K562 (cell line): ENCODE measurements around the gene SOX4. TPM values are rescaled to one million over a fixed set of nuclear protein-coding genes. Genes with fewer than 3 reads are reported as not detected.

Experiments
- ATAC-seq: fragments of 200-7000 bp; cut with Tn5 transposase; 3 replicates; pipeline ENCODE4 v1.9.1; 2020; ENCODE audit warnings: moderate library complexity
- BruUV-seq: library from RNA; stranded (reverse); fragments of 400-500 nt; replicated peaks from 2 replicates; lab custom pipeline; 2021; lab: Mats Ljungman, UMichigan
- CTCF ChIA-PET: fragments of 300-600 bp; formaldehyde crosslinking; extraction: SDS; loops from one replicate; lab custom pipeline; 2021; ENCODE audit warnings: low intra/inter-chr PET ratio; lab: Yijun Ruan, JAX
- POLR2A ChIA-PET: fragments of 300-600, 350-650 bp; sonication (Branson Sonifier 250); formaldehyde crosslinking; extraction: SDS; loops from one replicate; lab custom pipeline; 2021; ENCODE audit warnings: antibody characterized with exemption, inconsistent platforms; lab: Yijun Ruan, JAX
- DNase-seq, 4 experiments: peaks; one replicate each; pipeline versions ENCODE4 v3.0.0 to v3.0.0-alpha.2; 2011 to 2018; ENCODE audit warnings: low spot score in 3 of 4, mixed read lengths in 3 of 4; ENCODE audit errors: extremely low read depth in 1 of 4
- FAIRE-seq: peaks from 2 replicates; lab custom pipeline; 2011; peaks lifted over from hg19 to GRCh38; lab: Jason Lieb, UNC
- H2AFZ ChIP-seq: 2 replicates; pipeline ENCODE4 v1.6.0; 2011; ENCODE audit warnings: low read depth, low read length, control low read depth, inconsistent platforms
- H3K27ac ChIP-seq: fragments of 200-600 bp; 3 replicates; pipeline ENCODE4 v1.8.0; 2011; ENCODE audit warnings: low read depth, mild to moderate bottlenecking, control low read depth, inconsistent platforms, low read length, moderate library complexity, mixed read lengths; ENCODE audit errors: extremely low read depth
- H3K27me3 ChIP-seq, 2 experiments: fragments of 300-600 bp in 1 of 2; 2 replicates in 1 of 2; 3 replicates in 1 of 2; pipeline versions ENCODE4 v1.6.0 to v1.8.0; 2011; ENCODE audit warnings: inconsistent platforms in 2 of 2, low read length in 2 of 2, mild to moderate bottlenecking in 1 of 2, mixed read lengths in 1 of 2, moderate library complexity in 1 of 2; ENCODE audit not compliant: control insufficient read depth in 2 of 2, insufficient read depth in 2 of 2
- H3K36me3 ChIP-seq: fragments of 300-600 bp; 3 replicates; pipeline ENCODE4 v1.8.0; 2011; ENCODE audit warnings: mild to moderate bottlenecking, low read length, inconsistent platforms; ENCODE audit not compliant: control insufficient read depth, insufficient read depth
- H3K4me1 ChIP-seq, 2 experiments: fragments of 200-600 bp in 1 of 2; replicated peaks in 1 of 2; 2 replicates in 1 of 2; 3 replicates in 1 of 2; pipeline versions ENCODE4 v1.5.1 to v1.8.0; 2011; ENCODE audit warnings: inconsistent platforms in 2 of 2, low read length in 2 of 2, mild to moderate bottlenecking in 1 of 2, mixed read lengths in 1 of 2, moderate library complexity in 1 of 2; ENCODE audit not compliant: control insufficient read depth in 2 of 2, insufficient read depth in 2 of 2
- H3K4me2 ChIP-seq: 2 replicates; pipeline ENCODE4 v1.6.1; 2011; ENCODE audit warnings: low read length, control low read depth, inconsistent platforms, mixed read lengths; ENCODE audit not compliant: insufficient read depth
- H3K4me3 ChIP-seq: fragments of 200-600 bp; sonication (generic), shearing (Covaris generic); 2 replicates; pipeline ENCODE4 v1.5.1; 2016; ENCODE audit warnings: control low read depth, inconsistent platforms
- H3K79me2 ChIP-seq: fragments of 200-600 bp; 3 replicates; pipeline ENCODE4 v1.8.0; 2011; ENCODE audit warnings: low read length, inconsistent platforms; ENCODE audit not compliant: control insufficient read depth, insufficient read depth
- H3K9ac ChIP-seq, 2 experiments: 2 replicates each; pipeline versions ENCODE4 v1.6.0 to v1.6.1; 2011; ENCODE audit warnings: low read depth in 2 of 2, low read length in 2 of 2, control low read depth in 1 of 2, inconsistent platforms in 1 of 2, mild to moderate bottlenecking in 1 of 2, mixed read lengths in 1 of 2; ENCODE audit not compliant: insufficient read depth in 1 of 2
- H3K9me1 ChIP-seq: one replicate; pipeline ENCODE4 v1.6.0; 2011; ENCODE audit warnings: inconsistent platforms, mild to moderate bottlenecking, low read length, moderate library complexity; ENCODE audit not compliant: control insufficient read depth, insufficient read depth
- H3K9me3 ChIP-seq: replicated peaks from 2 replicates; pipeline ENCODE4 v1.5.1; 2011; ENCODE audit warnings: low read depth, low read length, inconsistent platforms; ENCODE audit not compliant: control insufficient read depth, insufficient read depth
- H4K20me1 ChIP-seq: replicated peaks from 2 replicates; pipeline ENCODE4 v1.6.1; 2011; ENCODE audit warnings: low read length, inconsistent platforms, mixed read lengths; ENCODE audit not compliant: control insufficient read depth, insufficient read depth
- GTF2A2 ChIP-seq: IDR thresholded peaks from 2 replicates; pipeline ENCODE4 v1.6.1; 2016; ENCODE audit warnings: mild to moderate bottlenecking, missing genetic modification characterization, missing compliant biosample characterization
- ZNF217 ChIP-seq: sonication (generic); formaldehyde crosslinking; IDR thresholded peaks from 2 replicates; pipeline ENCODE4 v1.8.0; 2022; ENCODE audit warnings: mild to moderate bottlenecking, missing genetic modification reagents
- ZNF512 ChIP-seq: IDR thresholded peaks from 2 replicates; pipeline ENCODE4 v1.6.1; 2016; ENCODE audit warnings: missing genetic modification characterization, missing compliant biosample characterization
- WGBS: fragments of 100-300 bp; shearing (Covaris generic); methylation state at CpG from one replicate; pipeline ENCODE4 v1.1.6; 2016; ENCODE audit warnings: low coverage, mixed read lengths; ENCODE audit not compliant: insufficient coverage; ENCODE audit errors: missing lambda C conversion rate; 5-methylcytosine and 5-hydroxymethylcytosine counted together
- in situ Hi-C: fragments of 300-500 bp; cut with MboI; formaldehyde crosslinking; loops from 4 replicates; pipeline ENCODE4 v1.15.0; 2018; ENCODE audit warnings: inconsistent platforms, mixed read lengths
- intact Hi-C: fragments of 100-400 bp; cut with micrococcal nuclease; formaldehyde crosslinking; loops from 2 replicates; pipeline ENCODE4 v1.14.2; 2022
- polyA plus RNA-seq, 8 experiments: library from polyadenylated mRNA; depleted of rRNA in 4 of 8; stranded (reverse) in 5 of 8; unstranded in 3 of 8; fragments of >200 nt; fragmentation: Nextera tagmentation in 2 of 8; fragmentation: Illumina TruSeq in 1 of 8; extraction: Ambion mirVana in 2 of 8; extraction: Trizol in 1 of 8; gene quantifications; 2 replicates each; pipeline versions ENCODE4 v1.2.1 to v1.2.3, GENCODE V29; 2011 to 2014; ENCODE audit warnings: inconsistent platforms in 1 of 8, missing spikeins in 1 of 8
- total RNA-seq, 7 experiments: library from RNA; depleted of rRNA in 6 of 7; stranded (reverse); fragments of >200 nt in 6 of 7; fragmentation: Illumina TruSeq in 2 of 7; extraction: Trizol in 2 of 7; gene quantifications; 2 replicates each; pipeline versions ENCODE4 v1.2.1 to v1.2.3, GENCODE V29; 2011 to 2021; ENCODE audit warnings: low replicate concordance in 1 of 7
- TF ChIP-seq, protein P1 (sequence below): sonication (generic); formaldehyde crosslinking; IDR thresholded peaks from 2 replicates; pipeline ENCODE4 v1.8.0; 2022; ENCODE audit warnings: mild to moderate bottlenecking, missing genetic modification reagents, borderline replicate concordance
- TF ChIP-seq, protein P2 (sequence below), 3 experiments: IDR thresholded peaks in 2 of 3; conservative IDR thresholded peaks in 1 of 3; 2 replicates each; pipeline ENCODE4 v1.5.1; 2011 to 2012; ENCODE audit warnings: low read length in 3 of 3, mild to moderate bottlenecking in 3 of 3, control low read depth in 2 of 3, improper control_type of control experiment in 1 of 3, inconsistent platforms in 1 of 3, low read depth in 1 of 3, mixed read lengths in 1 of 3, moderate library complexity in 1 of 3; ENCODE audit not compliant: insufficient read depth in 2 of 3

SOX4 gene
- total and polyA plus RNA-seq, 9 of the 15 experiments (the other 6 are each of a cell fraction or from before 2014, with no cell fraction given), result 0.03 to 0.29 (median 0.04) TPM

DNA sequence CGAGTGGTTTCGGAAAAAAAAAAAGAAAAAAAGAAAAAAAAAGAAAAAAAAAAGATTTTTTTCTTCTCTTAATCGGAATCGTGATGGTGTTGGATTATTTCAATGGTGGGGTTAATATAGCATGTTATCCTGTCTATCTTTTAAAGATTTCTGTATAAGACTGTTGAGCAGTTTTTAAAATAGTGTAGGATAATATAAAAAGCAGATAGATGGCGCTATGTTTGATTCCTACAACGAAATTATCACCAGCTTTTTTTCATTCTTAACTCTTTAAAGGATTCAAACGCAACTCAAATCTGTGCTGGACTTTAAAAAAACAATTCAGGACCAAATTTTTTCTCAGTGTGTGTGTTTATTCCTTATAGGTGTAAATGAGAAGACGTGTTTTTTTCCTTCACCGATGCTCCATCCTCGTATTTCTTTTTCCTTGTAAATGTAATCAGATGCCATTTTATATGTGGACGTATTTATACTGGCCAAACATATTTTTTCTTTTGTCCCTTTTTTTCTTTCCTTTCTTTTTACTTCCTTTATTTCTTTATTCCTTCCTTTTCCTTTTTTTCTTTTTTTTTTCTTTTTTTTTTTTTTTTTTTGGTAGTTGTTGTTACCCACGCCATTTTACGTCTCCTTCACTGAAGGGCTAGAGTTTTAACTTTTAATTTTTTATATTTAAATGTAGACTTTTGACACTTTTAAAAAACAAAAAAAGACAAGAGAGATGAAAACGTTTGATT is 3.6 kb downstream of the SOX4 start:
- CTCF ChIA-PET, result no interaction called here
- Histone ChIP-seq H3K27me3 (peaks cover 20 to 29% of the 10 kb centered on the region in 2 experiments), H3K9me3 (no peaks in the 10 kb centered on the region), H3K27ac (no peak overlapping the region), H2AFZ (no peak overlapping the region), H3K36me3 (no peaks in the 10 kb centered on the region), H3K9me1 (no peaks in the 10 kb centered on the region), H4K20me1 (no peaks in the 10 kb centered on the region), H3K4me1 (peaks cover 0 to 25% of the 10 kb centered on the region in 2 experiments; a peak in 2 of 5 replicates), H3K4me2 (no peak overlapping the region), H3K4me3 (no peak overlapping the region), H3K79me2 (no peaks in the 10 kb centered on the region), H3K9ac (no peak overlapping the region)
- BruUV-seq, result no TSS peak
- DNase-seq (no peak), ATAC-seq (0 out of 3 replicates have a peak, but pooled peaks have one; percentile 23), FAIRE-seq (no peak)
- intact Hi-C loops (loop anchor here (10.0 kb wide), 3 partner anchors 722 to 1502 kb away; no protein-coding TSS in a partner anchor), in situ Hi-C loops (no loop called here)
- POLR2A ChIA-PET, result interaction anchor here (0.6 kb wide), 1 partner anchor 1039 kb away, joined by 4 read pairs; no protein-coding TSS in a partner anchor
- 3% methylated on average over 10 of the region's 14 CpGs for WGBS
- TF ChIP-seq ZNF217 (CRISPR knock-in tag), result no peak
- peak; percentile 96 for TF ChIP-seq ZNF512 (tag)
- TF ChIP-seq GTF2A2 (tag), result no peak
- TF ChIP-seq, protein P1, sequence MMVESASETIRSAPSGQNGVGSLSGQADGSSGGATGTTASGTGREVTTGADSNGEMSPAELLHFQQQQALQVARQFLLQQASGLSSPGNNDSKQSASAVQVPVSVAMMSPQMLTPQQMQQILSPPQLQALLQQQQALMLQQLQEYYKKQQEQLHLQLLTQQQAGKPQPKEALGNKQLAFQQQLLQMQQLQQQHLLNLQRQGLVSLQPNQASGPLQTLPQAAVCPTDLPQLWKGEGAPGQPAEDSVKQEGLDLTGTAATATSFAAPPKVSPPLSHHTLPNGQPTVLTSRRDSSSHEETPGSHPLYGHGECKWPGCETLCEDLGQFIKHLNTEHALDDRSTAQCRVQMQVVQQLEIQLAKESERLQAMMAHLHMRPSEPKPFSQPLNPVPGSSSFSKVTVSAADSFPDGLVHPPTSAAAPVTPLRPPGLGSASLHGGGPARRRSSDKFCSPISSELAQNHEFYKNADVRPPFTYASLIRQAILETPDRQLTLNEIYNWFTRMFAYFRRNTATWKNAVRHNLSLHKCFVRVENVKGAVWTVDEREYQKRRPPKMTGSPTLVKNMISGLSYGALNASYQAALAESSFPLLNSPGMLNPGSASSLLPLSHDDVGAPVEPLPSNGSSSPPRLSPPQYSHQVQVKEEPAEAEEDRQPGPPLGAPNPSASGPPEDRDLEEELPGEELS (CRISPR knock-in tag), result no peak
- TF ChIP-seq, protein P2, sequence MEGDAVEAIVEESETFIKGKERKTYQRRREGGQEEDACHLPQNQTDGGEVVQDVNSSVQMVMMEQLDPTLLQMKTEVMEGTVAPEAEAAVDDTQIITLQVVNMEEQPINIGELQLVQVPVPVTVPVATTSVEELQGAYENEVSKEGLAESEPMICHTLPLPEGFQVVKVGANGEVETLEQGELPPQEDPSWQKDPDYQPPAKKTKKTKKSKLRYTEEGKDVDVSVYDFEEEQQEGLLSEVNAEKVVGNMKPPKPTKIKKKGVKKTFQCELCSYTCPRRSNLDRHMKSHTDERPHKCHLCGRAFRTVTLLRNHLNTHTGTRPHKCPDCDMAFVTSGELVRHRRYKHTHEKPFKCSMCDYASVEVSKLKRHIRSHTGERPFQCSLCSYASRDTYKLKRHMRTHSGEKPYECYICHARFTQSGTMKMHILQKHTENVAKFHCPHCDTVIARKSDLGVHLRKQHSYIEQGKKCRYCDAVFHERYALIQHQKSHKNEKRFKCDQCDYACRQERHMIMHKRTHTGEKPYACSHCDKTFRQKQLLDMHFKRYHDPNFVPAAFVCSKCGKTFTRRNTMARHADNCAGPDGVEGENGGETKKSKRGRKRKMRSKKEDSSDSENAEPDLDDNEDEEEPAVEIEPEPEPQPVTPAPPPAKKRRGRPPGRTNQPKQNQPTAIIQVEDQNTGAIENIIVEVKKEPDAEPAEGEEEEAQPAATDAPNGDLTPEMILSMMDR (IDR thresholded peaks at IDR 0.05 in 2 of 3, conservative IDR thresholded peaks at IDR 0.05 in 1 of 3; ENCODE audit: insufficient read depth in 2 of 3, low read depth in 1 of 3, low read length in 3 of 3), result peak in 1 of 3 experiments; percentile 47; a peak in 2 of 6 replicates
